GM23248 (cell line): ENCODE results near the gene SYNCRIP. TPM values are rescaled to one million over a fixed set of nuclear protein-coding genes. Genes with fewer than 3 reads are reported as not detected.
A peak's percentile ranks its signal among the peaks of the same experiment; 100 is the strongest.

Experiments used
- DNase-seq: peaks from one replicate; pipeline ENCODE4 v3.0.0-alpha.2; 2015
- H2AFZ ChIP-seq: fragments of 200-600 bp; sonication (generic); 2 replicates; pipeline ENCODE4 v1.6.1; 2016; ENCODE audit warnings: antibody characterized with exemption
- H3F3A ChIP-seq: fragments of 200-600 bp; sonication (generic); 2 replicates; pipeline ENCODE4 v1.6.1; 2016; ENCODE audit warnings: mild to moderate bottlenecking, antibody characterized with exemption, mixed run types; ENCODE audit not compliant: insufficient read depth
- H3K27ac ChIP-seq: fragments of 200-600 bp; sonication (generic); 2 replicates; pipeline ENCODE4 v1.5.1; 2016; ENCODE audit warnings: mild to moderate bottlenecking
- H3K27me3 ChIP-seq: fragments of 200-600 bp; sonication (generic); replicated peaks from 2 replicates; pipeline ENCODE4 v1.6.1; 2016; ENCODE audit warnings: mild to moderate bottlenecking; ENCODE audit not compliant: insufficient read depth
- H3K36me3 ChIP-seq: fragments of 200-600 bp; sonication (generic); 2 replicates; pipeline ENCODE4 v1.6.1; 2016; ENCODE audit warnings: low read depth, mild to moderate bottlenecking
- H3K4me1 ChIP-seq: fragments of 200-600 bp; sonication (generic); 2 replicates; pipeline ENCODE4 v1.6.1; 2016; ENCODE audit warnings: mild to moderate bottlenecking; ENCODE audit not compliant: insufficient read depth
- H3K4me2 ChIP-seq: fragments of 200-600 bp; sonication (generic); one replicate; pipeline ENCODE4 v1.6.1; 2016; ENCODE audit warnings: mild to moderate bottlenecking; ENCODE audit not compliant: unreplicated experiment
- H3K4me3 ChIP-seq: fragments of 200-600 bp; sonication (generic); 2 replicates; pipeline ENCODE4 v1.5.1; 2016; ENCODE audit warnings: mild to moderate bottlenecking
- H3K79me2 ChIP-seq: fragments of 200-600 bp; sonication (generic); 2 replicates; pipeline ENCODE4 v1.6.1; 2016; ENCODE audit warnings: mild to moderate bottlenecking; ENCODE audit not compliant: insufficient read depth
- H3K9ac ChIP-seq: fragments of 200-600 bp; sonication (generic); 2 replicates; pipeline ENCODE4 v1.6.1; 2016; ENCODE audit warnings: mild to moderate bottlenecking
- H3K9me2 ChIP-seq: fragments of 200-600 bp; sonication (generic); 2 replicates; pipeline ENCODE4 v1.6.1; 2016; ENCODE audit warnings: mixed run types, mild to moderate bottlenecking, moderate library complexity; ENCODE audit not compliant: insufficient read depth
- H3K9me3 ChIP-seq: fragments of 200-600 bp; sonication (generic); one replicate; pipeline ENCODE4 v1.6.1; 2017; ENCODE audit warnings: low read depth
- H4K20me1 ChIP-seq: fragments of 200-600 bp; sonication (generic); 2 replicates; pipeline ENCODE4 v1.6.0; 2016; ENCODE audit not compliant: insufficient read depth
- EZH2 ChIP-seq: fragments of 200-600 bp; sonication (generic); IDR thresholded peaks from 2 replicates; pipeline ENCODE4 v1.6.1; 2018; ENCODE audit warnings: antibody characterized with exemption, mild to moderate bottlenecking; ENCODE audit not compliant: insufficient read depth, poor library complexity, severe bottlenecking
- EZH2phosphoT487 ChIP-seq: fragments of 200-600 bp; sonication (generic); IDR thresholded peaks from 2 replicates; pipeline ENCODE4 v1.6.1; 2018; ENCODE audit warnings: antibody characterized with exemption, moderate library complexity, mild to moderate bottlenecking, low read depth; ENCODE audit not compliant: insufficient read depth
- WGBS, 2 experiments: methylation state at CpG; one replicate each; pipeline ENCODE4 v1.1.6; 2015 to 2017; ENCODE audit warnings: low lambda C conversion rate in 2 of 2, low coverage in 1 of 2; ENCODE audit errors: missing lambda C conversion rate in 2 of 2; 5-methylcytosine and 5-hydroxymethylcytosine counted together
- in situ Hi-C: fragments of 300-500 bp; cut with MboI; formaldehyde crosslinking; loops from 2 replicates; pipeline ENCODE4 v1.15.0; 2020
- polyA plus RNA-seq: library from polyadenylated mRNA; unstranded; fragments of >200 nt; fragmentation: Nextera tagmentation; extraction: Ambion mirVana; gene quantifications from 2 replicates; pipeline ENCODE4 v1.2.1, GENCODE V29; 2016
- total RNA-seq: library from RNA; depleted of rRNA; stranded (reverse); fragments of >200 nt; shearing (Covaris generic); gene quantifications from 2 replicates; pipeline ENCODE4 v1.2.3, GENCODE V29; 2014

The SYNCRIP gene
- total and polyA plus RNA-seq, 2 experiments from 2014 or later, result 99.0 to 150 TPM

- Histone ChIP-seq H3K9ac (no peak overlapping the region), H3K4me1 (peaks cover 4% of the 10 kb centered on the region), H3K27ac (no peak overlapping the region), H3K4me3 (no peak overlapping the region), H3K9me2 (no peaks in the 10 kb centered on the region), H3K27me3 (no peaks in the 10 kb centered on the region), H2AFZ (no peak overlapping the region), H4K20me1 (no peaks in the 10 kb centered on the region), H3K9me3 (no peaks in the 10 kb centered on the region), H3F3A (peaks cover 70% of the 10 kb centered on the region), H3K4me2 (no peak overlapping the region), H3K36me3 (0 out of 2 replicates have a peak, but pooled peaks cover 3% of the 10 kb centered on the region), H3K79me2 (peaks cover 26% of the 10 kb centered on the region)
- in situ Hi-C loops, result no loop called here
- WGBS, 2 experiments, result 87 to 88% methylated on average over 11 of the region's 11 CpGs
- no peak for DNase-seq
- TF ChIP-seq EZH2 (no peak), EZH2phosphoT487 (no peak)
Observed at GRCh38 chr6:85600713-85601313, 41.9 kb downstream of the SYNCRIP start.

GRCh38 chr6:85594197-85594930 lies 48.3 kb downstream of the SYNCRIP start:
- WGBS, 2 experiments, result 0 to 1% methylated on average over 32 to 35 of the region's 35 CpGs
- Histone ChIP-seq H3K27ac (peak overlapping the region; percentile 93), H3K9me3 (no peaks in the 10 kb centered on the region), H3K9ac (peak overlapping the region; percentile 92), H4K20me1 (no peaks in the 10 kb centered on the region), H3F3A (peaks cover 64% of the 10 kb centered on the region), H3K4me3 (peak overlapping the region; percentile 93), H3K27me3 (no peaks in the 10 kb centered on the region), H3K79me2 (peaks cover 36% of the 10 kb centered on the region), H2AFZ (peak overlapping the region; percentile 93), H3K4me1 (peaks cover 29% of the 10 kb centered on the region), H3K4me2 (peak overlapping the region; percentile 98), H3K36me3 (no peaks in the 10 kb centered on the region; the same call in 1 of the 2 replicates), H3K9me2 (no peaks in the 10 kb centered on the region)
- DNase-seq, result peak; percentile 71
- TF ChIP-seq EZH2phosphoT487, result no peak
- TF ChIP-seq EZH2, result no peak
- in situ Hi-C loops, result no loop called here

- WGBS, 2 experiments, result 1 to 2% methylated on average over 61 to 63 of the region's 82 CpGs
- Histone ChIP-seq H3F3A (peaks cover 57% of the 10 kb centered on the region), H2AFZ (peak within 1 kb of the TSS; percentile 93), H3K9me2 (no peaks in the 10 kb centered on the region), H3K79me2 (peaks cover 43% of the 10 kb centered on the region), H3K27me3 (no peaks in the 10 kb centered on the region), H4K20me1 (no peaks in the 10 kb centered on the region), H3K4me2 (peak within 1 kb of the TSS; percentile 98), H3K4me1 (peaks cover 29% of the 10 kb centered on the region), H3K27ac (peak within 1 kb of the TSS; percentile 93), H3K9me3 (no peaks in the 10 kb centered on the region), H3K4me3 (peak within 1 kb of the TSS; percentile 93), H3K36me3 (no peaks in the 10 kb centered on the region; the same call in 1 of the 2 replicates), H3K9ac (peak within 1 kb of the TSS; percentile 92)
- DNase-seq, result peak; percentile 99
- TF ChIP-seq EZH2, result no peak
- no peak for TF ChIP-seq EZH2phosphoT487
- in situ Hi-C loops, result no loop called here
Observed at GRCh38 chr6:85593438-85594196, 49.1 kb downstream of the SYNCRIP start, which contains the start of gene SNX14. Gene SNX14, minus strand, starts transcription at chr6:85593858. Its CDS starts 140 bp downstream, at chr6:85593718.

GRCh38 chr6:85592033-85592432 lies 50.7 kb downstream of the SYNCRIP start:
- no peaks in the 10 kb centered on the region for H3K27me3 ChIP-seq
- peak overlapping the region; percentile 93 for H3K4me3 ChIP-seq
- WGBS, 2 experiments, result 96 to 100% methylated on average over 1 of the region's 1 CpG
- H4K20me1 ChIP-seq, result no peaks in the 10 kb centered on the region
- peaks cover 29% of the 10 kb centered on the region for H3K4me1 ChIP-seq
- no peak overlapping the region; the same call in 1 of the 2 replicates for H3K27ac ChIP-seq
- H3K9ac ChIP-seq, result peak overlapping the region; percentile 92
- H3K4me2 ChIP-seq, result peak overlapping the region; percentile 81
- no peak overlapping the region for H2AFZ ChIP-seq
- TF ChIP-seq EZH2phosphoT487 (no peak), EZH2 (no peak)
- no peak for DNase-seq
- no peaks in the 10 kb centered on the region for H3K9me2 ChIP-seq
- no peaks in the 10 kb centered on the region; the same call in 1 of the 2 replicates for H3K36me3 ChIP-seq
- H3F3A ChIP-seq, result peaks cover 43% of the 10 kb centered on the region
- in situ Hi-C loops, result no loop called here
- H3K79me2 ChIP-seq, result peaks cover 59% of the 10 kb centered on the region
- no peaks in the 10 kb centered on the region for H3K9me3 ChIP-seq
